HG03108 (cell line): ENCODE measurements around the gene KAZN.

Experiments used
- ATAC-seq: cut with Tn5 transposase; IDR thresholded peaks from one replicate; pipeline ENCODE4 v1.9.1; 2021; ENCODE audit warnings: moderate library complexity; ENCODE audit not compliant: unreplicated experiment

The KAZN gene

DNA sequence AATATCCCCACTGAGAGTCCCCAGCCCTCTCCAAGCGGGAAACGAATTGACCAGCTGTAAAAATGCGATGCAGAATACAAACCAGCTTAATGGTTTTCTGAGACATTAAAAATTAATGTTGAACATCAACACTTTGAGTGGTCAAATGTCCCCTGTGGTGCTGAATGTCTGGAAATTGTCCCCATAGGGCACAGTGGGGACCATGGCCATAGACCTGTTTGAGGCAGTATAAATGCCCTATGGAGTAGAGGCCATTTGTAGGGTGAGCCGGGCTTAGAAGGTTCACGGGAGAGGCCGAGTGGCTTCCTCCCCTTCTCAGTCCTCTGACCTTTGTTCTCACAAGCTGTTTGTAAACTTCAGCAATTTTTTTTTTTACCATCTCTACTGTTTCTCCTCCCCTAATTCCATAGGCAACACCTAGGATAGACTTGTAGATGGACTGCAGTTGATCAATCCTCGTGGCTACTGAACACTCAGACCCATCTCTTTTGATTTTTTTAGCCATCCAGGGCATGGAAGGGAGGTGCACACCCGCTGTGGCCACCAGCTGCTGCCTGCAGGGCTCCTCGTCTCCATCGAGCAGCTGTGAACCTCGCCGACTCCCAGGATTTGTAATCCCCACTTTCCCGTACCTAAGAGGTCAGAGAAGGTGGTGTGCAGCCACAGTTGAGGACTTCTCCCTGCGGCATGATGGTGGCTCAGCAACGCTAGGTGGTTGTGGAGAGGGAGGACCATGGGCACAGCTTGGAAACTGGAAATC, 41.0 kb downstream of the KAZN start:
- no peak for ATAC-seq

- ATAC-seq = no peak
Measured at GRCh38 chr1:14642712-14643111, 44.2 kb downstream of the KAZN start.

- no peak for ATAC-seq
Measured at GRCh38 chr1:14646973-14647372, 48.5 kb downstream of the KAZN start.

DNA sequence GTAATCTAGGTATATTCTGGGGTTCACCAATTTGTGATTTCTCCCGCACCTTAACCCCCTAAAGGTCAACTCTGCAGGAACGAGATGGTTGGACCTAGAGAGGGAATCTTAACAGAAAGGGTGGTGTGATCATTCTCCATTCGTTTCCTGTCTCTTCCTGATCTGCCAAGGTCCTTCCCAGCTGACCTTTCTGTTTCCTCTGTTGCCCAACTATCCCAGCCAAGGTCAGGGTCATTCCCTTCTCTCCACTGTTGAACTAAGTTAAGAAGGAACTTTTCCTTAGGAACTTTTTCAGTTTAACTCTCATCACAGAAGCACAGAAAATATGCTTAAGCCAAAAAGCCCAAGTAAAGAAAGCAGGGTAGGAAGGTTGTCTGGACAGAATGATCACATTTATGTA, 49.3 kb downstream of the KAZN start:
- ATAC-seq = no peak

- no peak for ATAC-seq
Measured at GRCh38 chr1:14648391-14648790, 49.9 kb downstream of the KAZN start.

- no peak for ATAC-seq
Measured at GRCh38 chr1:14648896-14649855, 50.7 kb downstream of the KAZN start.

DNA sequence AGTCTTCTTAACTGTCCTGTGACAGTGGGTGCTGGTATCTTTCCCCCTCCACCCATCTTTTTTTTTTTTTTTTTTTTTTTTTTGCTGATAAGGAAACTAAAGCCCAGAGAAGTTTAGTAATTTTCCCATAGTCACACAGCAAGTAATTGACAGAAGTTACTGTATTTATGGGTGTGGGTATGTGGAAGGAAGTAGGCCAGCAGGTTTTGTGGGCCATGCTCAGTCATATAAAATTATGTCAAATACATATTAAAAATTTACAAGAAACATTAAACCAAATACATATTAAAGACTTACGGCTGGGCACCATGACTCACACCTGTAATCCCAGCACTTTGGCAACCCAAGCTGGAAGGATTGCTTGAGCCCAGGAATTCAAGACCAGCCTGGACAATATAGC, 51.5 kb downstream of the KAZN start:
- ATAC-seq = no peak

GRCh38 chr1:14650951-14651350, 52.5 kb downstream of the KAZN start:
- no peak for ATAC-seq

- ATAC-seq = no peak
Measured at GRCh38 chr1:14652840-14653239, 54.4 kb downstream of the KAZN start.

GRCh38 chr1:14653461-14653960, 55.0 kb downstream of the KAZN start:
- ATAC-seq = no peak

GRCh38 chr1:14654554-14654953, 56.1 kb downstream of the KAZN start:
- no peak for ATAC-seq

- ATAC-seq = no peak
Measured at GRCh38 chr1:14655385-14655784, 56.9 kb downstream of the KAZN start.

- no peak for ATAC-seq
Measured at GRCh38 chr1:14656384-14656937, 58.0 kb downstream of the KAZN start.

DNA sequence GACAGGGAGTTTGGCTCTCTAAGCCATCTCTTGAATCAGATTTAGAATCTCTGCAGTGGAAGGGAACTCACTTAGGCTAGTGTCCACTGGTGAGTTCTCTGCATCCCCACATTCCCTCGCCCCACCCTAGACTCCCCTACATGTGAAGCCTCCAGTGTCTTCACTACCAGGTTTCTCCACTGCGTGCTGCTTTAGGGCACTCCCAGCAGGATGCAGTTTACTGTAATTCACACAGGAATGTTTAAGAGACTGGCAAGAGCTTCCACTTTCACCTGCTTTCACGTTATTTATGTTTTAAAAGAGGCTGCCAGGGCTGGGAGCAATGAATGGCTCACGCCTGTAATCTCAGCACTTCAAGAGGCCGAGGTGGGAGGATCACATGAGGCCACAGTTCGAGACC, 60.2 kb downstream of the KAZN start:
- ATAC-seq = no peak

GRCh38 chr1:14659913-14660312, 61.4 kb downstream of the KAZN start:
- no peak for ATAC-seq

GRCh38 chr1:14660801-14661200, 62.3 kb downstream of the KAZN start:
- no peak for ATAC-seq

DNA sequence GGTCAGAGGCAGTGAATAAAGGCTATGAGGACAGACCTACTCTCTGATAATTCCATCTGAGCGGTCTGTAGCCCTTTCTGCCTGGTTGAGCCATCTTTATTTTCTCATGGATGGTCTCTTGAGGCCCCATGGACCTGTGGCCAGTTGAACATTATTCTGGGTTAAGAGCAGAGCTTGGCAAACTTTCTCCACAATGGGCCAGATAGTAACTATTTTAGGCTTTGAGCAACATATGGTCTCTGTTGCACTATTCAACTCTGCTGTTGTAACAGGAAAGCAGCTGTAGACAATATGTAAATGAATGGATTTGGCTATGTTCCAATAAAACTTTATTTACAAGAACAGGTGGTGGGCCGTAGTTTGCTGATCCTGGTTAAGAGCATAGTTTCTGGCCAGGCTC, 62.7 kb downstream of the KAZN start:
- no peak for ATAC-seq

DNA sequence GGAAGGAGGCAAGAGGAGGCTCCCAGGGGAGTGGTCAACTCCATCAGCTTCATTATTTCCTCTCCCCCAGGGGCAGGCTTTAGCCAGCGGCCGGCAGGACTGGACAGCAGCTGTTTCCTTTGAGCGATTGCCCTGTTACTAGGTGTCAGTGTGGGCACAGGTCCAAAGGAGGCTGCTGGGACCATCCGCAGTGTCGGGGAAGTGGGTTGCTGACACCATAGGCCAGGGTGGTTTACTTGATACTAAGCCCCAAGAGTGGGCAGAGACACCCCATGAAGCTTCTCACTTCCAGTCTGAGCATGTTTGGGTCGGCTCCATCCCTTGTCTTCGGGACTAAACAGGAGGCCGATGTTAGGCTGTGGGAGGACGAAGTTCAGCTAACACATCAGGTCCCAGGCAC, 63.6 kb downstream of the KAZN start:
- ATAC-seq = no peak

GRCh38 chr1:14663773-14664172, 65.3 kb downstream of the KAZN start:
- ATAC-seq = no peak

DNA sequence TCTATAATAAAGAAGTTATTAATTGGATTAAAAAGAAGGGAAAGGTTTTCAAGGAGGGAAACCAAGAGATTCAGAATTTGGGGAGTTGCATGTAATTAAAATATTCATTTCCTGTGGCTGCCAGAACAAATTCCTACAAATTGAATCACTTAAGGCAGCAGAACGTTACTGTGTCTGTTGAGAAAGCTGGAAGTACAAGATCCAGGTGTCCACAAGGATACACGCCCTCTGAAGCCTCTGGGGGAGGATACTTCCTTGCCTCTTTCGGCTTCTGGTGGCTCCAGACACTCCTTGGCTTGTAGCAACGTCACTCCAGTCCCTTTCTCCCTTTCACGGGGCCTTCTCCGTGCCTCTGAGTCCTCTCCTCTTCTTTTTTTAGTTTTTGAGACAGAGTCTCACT, 67.9 kb downstream of the KAZN start:
- no peak for ATAC-seq

DNA sequence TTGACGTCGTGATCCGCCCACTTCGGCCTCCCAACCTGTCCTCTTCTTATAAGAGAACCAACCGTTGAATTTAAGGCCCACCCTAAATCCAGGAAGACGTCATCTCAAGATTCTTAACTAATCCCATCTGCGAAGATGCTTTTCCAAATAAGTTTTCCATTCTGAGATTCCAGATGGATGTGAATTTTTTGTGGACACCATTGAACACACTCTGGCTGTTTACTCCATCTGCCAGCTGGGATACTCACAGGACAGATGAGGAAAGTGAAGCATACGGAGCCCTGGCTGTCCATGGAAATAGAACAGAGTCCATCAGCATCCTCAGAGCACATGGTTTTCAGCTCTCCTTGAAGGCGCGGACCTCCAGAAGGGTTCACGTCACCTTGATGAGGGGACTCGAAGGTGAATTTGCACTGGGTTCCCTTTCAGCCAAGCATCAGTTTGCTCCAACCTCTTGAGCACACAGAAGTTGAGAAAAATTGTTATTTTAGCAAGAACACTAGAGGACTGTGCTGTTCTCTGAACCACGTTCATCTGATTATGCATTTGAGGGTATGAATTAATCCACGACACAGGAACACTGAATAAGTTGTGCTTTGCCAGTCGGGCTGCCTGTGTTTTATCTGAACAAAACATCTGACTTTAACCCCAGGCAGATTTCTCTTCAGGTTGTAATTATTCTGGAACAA, 68.6 kb downstream of the KAZN start:
- no peak for ATAC-seq
